ENCODE results near the gene HGD. TPM values are rescaled to one million over a fixed set of nuclear protein-coding genes. Genes with fewer than 3 reads are reported as not detected.

HGD gene
- total RNA-seq, 2 experiments from 2014 or later, result 2.0 to 2.9 TPM

DNA sequence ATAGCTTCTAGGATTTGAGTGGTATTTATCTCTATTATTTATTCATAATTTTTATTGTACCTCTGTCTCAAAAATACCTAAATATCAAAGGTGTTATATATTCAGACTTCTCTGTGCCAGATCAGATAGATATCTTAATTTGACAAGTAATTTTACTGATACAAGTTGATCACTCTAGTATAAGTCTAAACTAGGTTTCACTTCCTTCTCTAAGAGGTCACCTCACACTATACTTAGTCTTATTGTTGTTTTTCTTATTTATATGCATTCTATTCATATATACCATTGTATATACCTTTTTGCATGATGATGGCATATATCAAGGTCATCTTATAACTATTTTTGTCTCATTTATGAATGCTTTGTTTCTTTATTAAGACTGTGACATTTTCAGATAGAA, 26.4 kb upstream of the HGD start:
- intact Hi-C loops (cut with DNase I, micrococcal nuclease), result loop anchor here (5.0 to 10.0 kb wide), 2 partner anchors 34 to 86 kb away; partner anchors contain the start of genes GTF2E1 (in 2 of the 2) and RABL3 (in 2 of the 2)
- Mint-ChIP-seq H3K9me3 (peaks cover 4% of the 10 kb centered on the region), H3K4me3 (no peak overlapping the region), H3K27me3 (no peaks in the 10 kb centered on the region), H3K4me1 (ENCODE audit: low read depth) (peaks cover 5% of the 10 kb centered on the region), H3K27ac (peak overlapping the region; percentile 40), H3K36me3 (ENCODE audit: low read depth) (peaks cover 54% of the 10 kb centered on the region)
- DNase-seq (no peak), ATAC-seq (ENCODE audit: poor library complexity) (no peak)
- Histone ChIP-seq H3K4me1 (ENCODE audit: insufficient read depth, low read length) (no peaks in the 10 kb centered on the region), H3K27me3 (ENCODE audit: control insufficient read depth in 1 of 2, insufficient read depth in 2 of 2, low read length in 2 of 2) (no peaks in the 10 kb centered on the region), H3K27ac (ENCODE audit: low read depth in 1 of 2, low read length in 2 of 2) (no peak overlapping the region), H3K4me3 (ENCODE audit: low read length) (no peak overlapping the region), H3K9me3 (ENCODE audit: control insufficient read depth in 1 of 2, insufficient read depth in 1 of 2, low read length in 2 of 2) (peaks cover 0 to 6% of the 10 kb centered on the region in 2 experiments), H3K36me3 (ENCODE audit: insufficient read depth, low read length) (peaks cover 24% of the 10 kb centered on the region)
- TF ChIP-seq, protein P1, sequence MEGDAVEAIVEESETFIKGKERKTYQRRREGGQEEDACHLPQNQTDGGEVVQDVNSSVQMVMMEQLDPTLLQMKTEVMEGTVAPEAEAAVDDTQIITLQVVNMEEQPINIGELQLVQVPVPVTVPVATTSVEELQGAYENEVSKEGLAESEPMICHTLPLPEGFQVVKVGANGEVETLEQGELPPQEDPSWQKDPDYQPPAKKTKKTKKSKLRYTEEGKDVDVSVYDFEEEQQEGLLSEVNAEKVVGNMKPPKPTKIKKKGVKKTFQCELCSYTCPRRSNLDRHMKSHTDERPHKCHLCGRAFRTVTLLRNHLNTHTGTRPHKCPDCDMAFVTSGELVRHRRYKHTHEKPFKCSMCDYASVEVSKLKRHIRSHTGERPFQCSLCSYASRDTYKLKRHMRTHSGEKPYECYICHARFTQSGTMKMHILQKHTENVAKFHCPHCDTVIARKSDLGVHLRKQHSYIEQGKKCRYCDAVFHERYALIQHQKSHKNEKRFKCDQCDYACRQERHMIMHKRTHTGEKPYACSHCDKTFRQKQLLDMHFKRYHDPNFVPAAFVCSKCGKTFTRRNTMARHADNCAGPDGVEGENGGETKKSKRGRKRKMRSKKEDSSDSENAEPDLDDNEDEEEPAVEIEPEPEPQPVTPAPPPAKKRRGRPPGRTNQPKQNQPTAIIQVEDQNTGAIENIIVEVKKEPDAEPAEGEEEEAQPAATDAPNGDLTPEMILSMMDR (IDR thresholded peaks at IDR 0.05), result no peak
- ChIA-PET CTCF (no interaction called here), POLR2A (interaction anchor here (1.7 kb wide), 1 partner anchor 34 kb away, joined by 5 read pairs; the partner anchor contains the start of genes GTF2E1 and RABL3)

DNA sequence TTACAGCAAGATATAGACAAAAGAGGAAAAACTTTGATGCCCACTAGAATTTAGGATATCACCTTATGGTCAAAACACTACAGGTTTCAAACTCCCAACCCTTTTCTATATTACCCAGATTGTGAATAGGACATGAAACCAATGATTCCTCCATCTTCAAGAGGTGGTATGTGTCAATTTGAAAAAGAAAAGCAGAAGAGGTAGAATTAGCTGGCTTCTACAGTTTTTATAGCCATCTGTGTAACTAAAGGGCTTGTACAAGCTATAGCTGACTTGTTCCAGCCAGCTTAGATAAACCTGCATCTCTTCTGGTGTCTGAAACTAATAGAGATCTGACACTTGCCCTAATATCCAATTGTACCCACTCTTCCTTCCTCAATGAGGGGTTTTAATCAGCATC, 24.9 kb upstream of the HGD start:
- H3K27me3 Mint-ChIP-seq, result no peaks in the 10 kb centered on the region

DNA sequence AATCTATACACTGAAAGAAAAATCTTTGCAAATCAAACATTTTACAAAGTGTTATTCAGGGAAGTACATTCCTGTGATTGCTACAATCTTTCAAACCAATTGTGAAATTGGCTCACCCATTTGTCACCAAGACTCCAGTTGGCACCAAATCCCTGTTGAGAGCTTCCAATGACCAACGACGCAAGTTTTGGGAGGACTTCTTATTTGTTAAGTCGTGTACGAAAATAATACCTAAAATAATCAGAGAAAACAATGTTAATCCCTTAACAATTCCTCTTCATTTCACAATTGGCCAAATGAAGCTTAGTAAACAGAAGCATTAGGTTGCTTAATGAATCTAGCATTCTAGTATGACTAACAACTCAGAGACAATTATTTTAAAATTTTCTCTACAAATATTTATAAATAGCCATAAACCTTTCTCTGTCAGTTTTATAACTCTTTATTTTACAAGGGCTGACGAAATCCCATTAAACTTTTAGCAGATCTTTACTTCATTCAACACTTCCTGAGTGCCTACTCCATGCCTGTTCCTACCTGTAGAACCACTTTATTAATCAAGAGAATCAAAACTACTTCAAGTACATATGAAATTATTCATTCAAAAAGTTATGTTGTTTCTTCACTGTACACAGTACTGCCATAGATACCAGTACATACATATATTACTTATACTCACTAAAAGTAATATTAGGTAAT, 24.0 kb upstream of the HGD start:
- Mint-ChIP-seq H3K4me3 (no peak overlapping the region), H3K27me3 (no peaks in the 10 kb centered on the region), H3K27ac (no peak overlapping the region), H3K9me3 (peaks cover 5% of the 10 kb centered on the region), H3K36me3 (ENCODE audit: low read depth) (peaks cover 76% of the 10 kb centered on the region), H3K4me1 (ENCODE audit: low read depth) (peaks cover 5% of the 10 kb centered on the region)
- Histone ChIP-seq H3K4me3 (ENCODE audit: low read length) (no peak overlapping the region), H3K27ac (ENCODE audit: low read depth in 1 of 2, low read length in 2 of 2) (no peak overlapping the region), H3K36me3 (ENCODE audit: insufficient read depth, low read length) (peaks cover 31% of the 10 kb centered on the region), H3K9me3 (ENCODE audit: control insufficient read depth in 1 of 2, insufficient read depth in 1 of 2, low read length in 2 of 2) (peaks cover 0 to 6% of the 10 kb centered on the region in 2 experiments), H3K27me3 (ENCODE audit: control insufficient read depth in 1 of 2, insufficient read depth in 2 of 2, low read length in 2 of 2) (no peaks in the 10 kb centered on the region), H3K4me1 (ENCODE audit: insufficient read depth, low read length) (no peaks in the 10 kb centered on the region)
- TF ChIP-seq, protein P1 (IDR thresholded peaks at IDR 0.05), result no peak
- intact Hi-C loops (cut with DNase I, micrococcal nuclease), result loop anchor here (5.0 to 10.0 kb wide), 2 partner anchors 36 to 89 kb away; partner anchors contain the start of genes GTF2E1 (in 2 of the 2) and RABL3 (in 2 of the 2)
- ATAC-seq (ENCODE audit: poor library complexity), result no peak
- CTCF ChIA-PET, result interaction anchor here (1.5 kb wide), 1 partner anchor 8 kb away, joined by 4 read pairs; no protein-coding TSS in a partner anchor
- POLR2A ChIA-PET, result no interaction called here
- DNase-seq, result no peak

More for the DNA sequence above, 24.9 kb upstream of the HGD start:
- H3K36me3 ChIP-seq (ENCODE audit: insufficient read depth, low read length), result peaks cover 31% of the 10 kb centered on the region
- no peak overlapping the region for H3K27ac ChIP-seq (ENCODE audit: low read depth in 1 of 2, low read length in 2 of 2)
- ATAC-seq (ENCODE audit: poor library complexity) (no peak), DNase-seq (no peak)
- intact Hi-C loops (cut with DNase I, micrococcal nuclease), result loop anchor here (5.0 to 10.0 kb wide), 2 partner anchors 35 to 88 kb away; partner anchors contain the start of genes GTF2E1 (in 2 of the 2) and RABL3 (in 2 of the 2)
- no peak overlapping the region for H3K4me3 ChIP-seq (ENCODE audit: low read length)
- Mint-ChIP-seq H3K9me3 (peaks cover 5% of the 10 kb centered on the region), H3K27ac (no peak overlapping the region), H3K4me3 (no peak overlapping the region), H3K4me1 (ENCODE audit: low read depth) (peaks cover 5% of the 10 kb centered on the region), H3K36me3 (ENCODE audit: low read depth) (peaks cover 67% of the 10 kb centered on the region)
- no peaks in the 10 kb centered on the region for H3K4me1 ChIP-seq (ENCODE audit: insufficient read depth, low read length)
- ChIA-PET POLR2A (interaction anchor here (0.8 kb wide), 1 partner anchor 35 kb away, joined by 5 read pairs; the partner anchor contains the start of genes GTF2E1 and RABL3), CTCF (interaction anchor here (1.5 kb wide), 1 partner anchor 9 kb away, joined by 4 read pairs; no protein-coding TSS in a partner anchor)
- TF ChIP-seq, protein P1 (IDR thresholded peaks at IDR 0.05), result no peak
- H3K9me3 ChIP-seq (ENCODE audit: control insufficient read depth in 1 of 2, insufficient read depth in 1 of 2, low read length in 2 of 2), result peaks cover 0 to 6% of the 10 kb centered on the region in 2 experiments
- no peaks in the 10 kb centered on the region for H3K27me3 ChIP-seq (ENCODE audit: control insufficient read depth in 1 of 2, insufficient read depth in 2 of 2, low read length in 2 of 2)
